ENCODE data around the gene IBSP.

Gene IBSP

DNA sequence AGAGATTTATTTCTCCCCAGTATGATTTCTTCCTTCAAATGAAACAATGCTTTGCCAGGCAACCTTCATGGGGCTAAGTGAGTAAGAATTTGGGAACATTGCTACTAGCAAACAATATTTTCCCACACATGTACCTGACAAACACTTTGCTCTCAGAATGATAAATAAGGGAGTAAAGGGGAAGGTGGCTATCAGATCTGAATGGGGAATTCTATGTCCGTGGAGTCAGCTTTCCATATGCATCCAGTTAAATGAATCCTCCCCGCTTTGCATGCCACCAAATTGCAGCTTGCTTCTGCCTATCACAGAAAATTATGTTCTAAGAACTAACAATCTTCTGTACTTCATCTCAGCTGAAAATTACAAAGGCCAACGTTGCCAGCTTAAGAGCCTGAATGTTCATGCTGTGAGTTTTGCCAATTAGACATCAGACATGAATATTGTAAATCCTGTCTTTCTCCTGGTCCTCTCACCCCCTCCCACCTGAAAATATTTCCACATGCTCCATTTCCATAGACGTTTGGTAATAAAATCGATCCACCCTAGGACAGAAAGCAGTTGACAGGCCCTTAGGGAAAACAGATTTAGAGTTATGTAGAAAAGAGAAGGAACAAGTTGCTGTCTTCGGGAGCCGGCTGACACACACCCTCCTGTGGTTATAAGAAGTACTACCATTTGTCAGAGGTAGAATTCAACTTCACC lies 39.7 kb downstream of the IBSP start:
- DNase-seq (ENCODE audit: low read depth in 2 of 2), result no peak

DNA sequence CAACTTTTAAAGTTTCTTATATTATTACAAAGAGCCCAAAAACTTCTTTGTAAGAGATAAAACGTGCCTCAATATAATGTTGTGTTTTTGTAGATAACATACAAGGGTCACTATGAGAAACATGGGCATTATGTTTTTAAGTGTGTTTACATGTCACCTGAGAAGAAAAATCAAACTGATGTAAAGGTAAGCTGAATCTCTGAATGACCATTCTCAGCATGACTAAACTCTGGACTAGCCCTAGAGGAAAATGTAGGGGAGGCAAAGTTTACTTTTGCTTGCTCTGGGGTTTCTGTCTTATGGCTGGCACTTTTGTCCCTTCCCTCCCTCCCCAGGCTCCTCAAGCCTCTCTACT lies 40.2 kb downstream of the IBSP start:
- DNase-seq (ENCODE audit: low read depth in 2 of 2), result no peak

DNA sequence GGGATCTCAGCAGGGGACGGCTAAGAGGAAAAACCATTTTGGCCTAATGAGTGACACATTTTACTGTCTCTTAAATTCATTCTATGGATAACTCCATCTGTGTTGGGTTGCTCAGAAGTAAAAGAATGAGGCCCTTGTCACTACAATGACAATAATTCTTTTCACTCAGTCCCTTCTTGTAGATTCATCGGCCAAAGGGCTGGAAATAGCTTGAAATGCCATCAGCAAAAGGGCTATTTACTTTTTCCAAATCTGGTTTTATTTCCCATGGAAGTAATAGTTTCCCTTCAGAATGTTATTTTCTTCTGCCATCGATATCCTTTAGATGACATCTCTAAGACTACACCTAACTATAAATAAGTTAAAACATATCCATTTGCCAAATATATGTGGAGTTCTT lies 40.8 kb downstream of the IBSP start:
- DNase-seq (ENCODE audit: low read depth in 2 of 2), result no peak

DNA sequence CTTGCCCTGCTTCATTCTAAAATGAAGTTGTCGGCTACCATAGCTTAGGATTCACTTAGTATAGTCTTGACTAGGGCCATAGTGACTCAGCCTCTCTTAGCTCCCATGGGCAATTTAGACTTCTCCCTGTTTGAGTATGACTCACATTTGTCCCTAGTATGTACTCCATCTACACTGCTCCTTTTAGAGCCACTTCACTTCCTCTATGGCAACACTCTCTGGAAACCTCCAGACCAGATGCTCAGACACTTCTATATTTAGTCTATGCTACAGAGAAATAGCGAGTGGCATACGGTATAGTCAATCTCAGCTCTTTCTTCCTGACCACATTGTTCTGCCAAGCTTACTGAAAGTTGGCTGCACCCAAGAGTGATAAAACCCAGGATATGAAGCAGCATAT lies 44.6 kb downstream of the IBSP start:
- DNase-seq (ENCODE audit: low read depth in 2 of 2), result no peak

DNA sequence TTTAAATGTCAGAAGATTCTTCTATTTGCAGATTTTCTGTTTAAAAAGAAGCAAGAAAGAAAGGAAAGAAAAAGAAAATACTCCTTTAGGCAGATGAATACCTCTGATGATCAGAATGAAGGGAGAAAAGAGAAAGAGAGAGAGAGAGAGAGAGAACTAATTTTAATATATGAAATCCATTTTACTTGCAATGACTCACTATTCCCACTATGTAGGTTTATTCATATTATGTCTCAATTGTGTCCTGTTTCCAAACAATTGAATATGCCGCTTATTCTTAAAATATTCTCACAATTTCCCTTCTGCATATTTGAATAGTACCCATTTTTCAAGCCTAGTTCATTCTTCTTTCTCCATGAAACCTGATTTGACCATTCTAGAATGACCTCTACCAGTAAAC lies 45.1 kb downstream of the IBSP start:
- no peak for DNase-seq (ENCODE audit: low read depth in 2 of 2)

DNA sequence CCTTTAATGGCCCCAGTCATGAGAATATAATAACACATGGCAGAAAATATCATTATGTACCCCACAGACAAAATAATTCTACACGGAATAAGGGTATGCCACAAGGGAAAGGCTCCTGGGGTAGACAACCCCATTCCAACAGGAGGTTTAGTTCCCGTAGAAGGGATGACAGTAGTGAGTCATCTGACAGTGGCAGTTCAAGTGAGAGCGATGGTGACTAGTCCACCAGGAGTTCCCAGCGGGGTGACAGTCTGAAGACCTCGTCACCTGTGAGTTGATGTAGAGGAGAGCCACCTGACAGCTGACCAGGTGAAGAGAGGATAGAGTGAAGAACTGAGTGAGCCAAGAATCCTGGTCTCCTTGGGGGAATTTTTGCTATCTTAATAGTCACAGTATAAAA lies 46.9 kb downstream of the IBSP start:
- no peak for DNase-seq (ENCODE audit: low read depth in 2 of 2)

DNA sequence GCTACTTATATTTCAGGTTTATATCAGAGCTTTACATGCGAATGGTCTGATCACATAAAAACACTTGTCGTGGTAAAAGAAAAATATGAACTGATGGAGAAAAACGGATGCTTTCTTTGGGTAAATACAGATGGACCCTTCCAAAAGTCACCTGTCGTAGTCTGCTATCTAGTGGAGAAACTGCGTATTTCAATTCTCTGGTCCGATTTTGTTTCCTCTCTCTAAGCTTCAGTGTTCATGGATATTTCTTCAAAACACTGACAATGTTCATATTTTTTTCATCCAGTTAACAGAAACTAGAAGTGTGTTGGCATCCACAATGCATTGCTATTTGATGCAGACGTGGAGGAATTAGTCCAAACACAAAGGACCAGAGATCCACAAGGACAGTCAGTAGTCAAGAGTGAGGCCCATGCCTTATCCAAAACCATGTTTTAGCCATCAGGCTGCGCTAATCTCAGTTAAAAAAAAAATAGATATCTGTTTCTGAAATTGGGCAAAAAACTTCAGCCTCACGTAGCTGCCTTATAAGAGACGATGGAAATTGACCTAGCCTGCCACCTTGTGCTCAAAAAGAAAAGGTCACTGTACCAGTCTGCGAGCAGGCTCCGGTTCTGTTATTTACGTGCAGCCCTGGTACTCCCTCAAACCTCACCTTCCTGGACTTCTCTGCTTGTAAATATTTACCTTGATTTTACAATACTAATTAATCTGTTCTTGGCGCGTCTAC lies 49.4 kb downstream of the IBSP start:
- DNase-seq (ENCODE audit: low read depth in 2 of 2), result peak in 1 of 2 experiments; percentile 9

DNA sequence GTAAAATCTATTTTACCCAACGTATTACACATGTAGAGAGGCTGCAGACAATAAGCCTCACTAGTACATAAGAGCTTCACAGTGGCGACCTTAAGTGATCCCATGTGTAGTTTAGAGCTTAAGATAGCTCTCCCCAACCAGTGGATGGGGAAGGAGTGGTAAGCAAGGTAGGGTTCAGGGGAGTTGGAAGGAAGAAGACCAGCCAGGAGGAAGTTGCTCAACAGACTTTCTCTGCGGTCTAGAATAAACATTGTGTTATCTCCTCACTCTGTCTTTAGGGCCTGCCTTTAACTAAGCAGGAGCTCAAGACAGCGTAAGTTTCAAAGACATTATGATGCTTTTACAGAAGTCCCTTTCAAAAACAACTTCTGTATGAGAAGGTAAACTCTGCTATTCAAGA lies 50.3 kb downstream of the IBSP start:
- DNase-seq (ENCODE audit: low read depth in 2 of 2), result no peak

DNA sequence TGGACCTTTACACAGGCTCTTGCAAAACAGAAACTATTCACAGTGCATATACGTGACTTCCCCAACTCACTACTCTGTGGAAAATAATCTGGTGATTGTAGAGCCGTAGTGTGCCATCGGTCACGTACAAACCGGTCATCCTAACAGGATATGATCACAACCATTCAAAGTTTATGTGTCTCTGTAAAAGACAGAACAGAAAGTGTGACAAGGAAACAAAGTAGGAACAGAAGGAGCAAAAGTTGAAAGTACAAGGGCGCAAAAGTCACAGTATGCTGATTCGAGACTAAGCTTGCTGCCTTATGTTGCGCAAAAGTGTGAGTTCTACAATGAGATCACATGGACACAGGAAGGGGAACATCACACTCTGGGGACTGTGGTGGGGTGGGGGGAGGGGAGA lies 52.0 kb downstream of the IBSP start:
- no peak for DNase-seq (ENCODE audit: low read depth in 2 of 2)

DNA sequence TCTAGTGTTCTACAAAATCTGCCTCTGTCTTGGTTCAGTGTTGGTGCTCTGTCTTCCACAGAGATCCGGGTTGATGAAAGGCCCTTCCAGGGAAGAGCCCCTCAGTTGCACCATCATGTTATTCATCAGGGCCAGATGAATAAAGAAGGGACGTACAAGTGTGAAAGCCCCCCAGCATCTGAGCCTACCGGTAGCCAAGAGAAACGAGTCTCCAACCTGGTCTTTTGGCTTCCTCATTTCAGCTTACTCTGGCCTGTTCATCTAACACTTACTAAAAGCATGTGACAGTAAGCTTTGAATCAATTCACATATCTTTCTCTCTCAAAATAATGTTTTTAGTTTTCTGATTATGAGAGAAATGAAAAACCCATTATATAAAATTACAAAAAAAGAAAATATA lies 52.6 kb downstream of the IBSP start:
- no peak for DNase-seq (ENCODE audit: low read depth in 2 of 2)

DNA sequence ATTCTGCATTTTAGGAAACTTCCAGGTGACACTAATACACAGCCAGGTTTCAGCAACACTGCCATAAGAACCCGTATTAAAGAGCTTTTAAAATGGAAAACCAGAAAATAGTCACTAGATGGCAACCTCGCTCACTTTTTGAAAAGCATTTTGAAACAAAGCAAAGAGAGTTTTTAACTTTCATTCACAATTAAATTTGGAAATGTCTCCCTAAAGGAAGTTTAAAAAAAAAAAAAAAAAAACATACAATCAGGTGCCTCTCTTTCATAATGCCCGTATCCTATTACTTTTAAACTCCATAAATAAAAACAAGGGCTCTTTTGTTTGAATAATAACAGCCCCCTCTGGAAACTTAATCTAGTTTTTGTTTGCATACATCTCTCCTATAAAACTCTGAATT lies 53.8 kb downstream of the IBSP start:
- no peak for DNase-seq (ENCODE audit: low read depth in 2 of 2)

DNA sequence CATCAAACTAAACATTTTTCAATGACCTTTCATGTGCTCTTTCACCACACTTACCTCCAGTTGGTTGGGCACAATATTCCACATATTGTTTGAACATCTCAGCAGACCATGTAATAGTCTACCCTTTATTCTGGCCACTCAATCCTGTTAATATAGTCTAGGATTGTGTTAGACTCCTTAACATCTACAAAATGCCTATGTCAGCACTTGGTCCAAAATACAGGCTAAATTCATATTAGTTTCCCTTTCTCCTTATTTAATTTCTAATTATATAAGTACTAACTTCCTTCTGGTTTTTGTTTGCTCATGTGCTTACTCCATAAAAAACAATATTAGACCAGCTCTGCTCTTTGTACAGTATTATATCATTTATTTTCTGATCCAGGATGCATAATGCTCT lies 54.5 kb downstream of the IBSP start:
- DNase-seq (ENCODE audit: low read depth in 2 of 2), result no peak

DNA sequence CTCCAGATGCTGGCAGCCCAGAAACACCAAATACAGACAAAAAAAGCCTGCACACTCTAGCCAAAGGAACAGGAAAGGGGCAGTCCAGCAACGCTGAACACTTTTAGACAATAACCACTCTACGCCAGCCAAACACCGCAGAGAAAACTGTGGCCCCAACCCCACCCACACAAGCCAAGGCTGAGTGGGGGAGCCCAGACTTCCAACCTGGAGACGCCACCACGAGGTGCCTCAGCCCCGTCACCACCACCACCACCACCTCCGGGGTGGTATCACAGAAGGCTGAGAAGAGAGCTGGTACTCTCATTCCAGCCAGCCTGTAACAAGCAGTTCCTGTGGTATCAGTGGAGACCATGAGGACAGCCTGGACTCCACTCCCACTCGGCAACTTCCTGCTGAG lies 56.2 kb downstream of the IBSP start:
- DNase-seq (ENCODE audit: low read depth in 2 of 2), result no peak

DNA sequence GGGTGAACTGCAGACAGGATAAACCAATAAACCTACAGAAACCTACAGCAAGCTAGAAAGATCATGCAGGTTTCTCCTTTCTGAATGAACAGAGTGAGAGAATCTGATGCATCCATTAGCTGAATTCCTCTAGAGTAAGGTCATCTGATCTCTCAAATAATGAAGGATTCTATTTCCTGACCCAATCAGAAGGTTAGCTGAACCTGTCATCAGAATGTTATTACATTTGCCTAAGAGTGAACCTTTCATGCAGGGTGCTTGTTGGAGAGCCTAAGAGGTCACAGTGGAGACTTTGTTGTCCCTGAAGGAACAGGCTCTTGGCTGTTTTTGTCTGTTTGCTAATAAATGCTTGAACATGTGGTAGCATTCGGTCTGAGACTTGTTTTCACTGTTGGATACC lies 57.5 kb downstream of the IBSP start:
- DNase-seq (ENCODE audit: low read depth in 2 of 2), result no peak

DNA sequence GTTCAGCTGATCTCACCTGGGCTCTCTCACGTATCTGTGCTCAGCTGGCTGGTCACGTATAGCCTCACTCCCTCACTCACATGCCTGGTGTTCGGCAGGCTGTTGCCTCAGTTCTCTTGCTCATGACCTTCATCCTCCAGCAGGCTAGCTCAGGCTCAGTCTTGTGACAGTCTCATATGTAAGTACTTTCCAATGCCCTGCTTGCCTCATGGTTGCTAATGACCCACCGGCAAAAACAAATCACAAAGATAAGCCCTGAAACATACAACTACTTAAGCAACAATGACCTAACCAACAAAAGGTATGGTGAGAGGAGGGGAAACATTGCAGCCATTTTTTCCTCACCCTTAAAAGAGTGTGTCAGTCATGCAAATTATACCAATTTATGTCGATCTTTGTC lies 58.4 kb downstream of the IBSP start:
- DNase-seq (ENCODE audit: low read depth in 2 of 2), result no peak

All from stimulated activated CD4-positive, alpha-beta T cell treated with anti-CD3 and anti-CD28 coated beads, Interleukin-12 subunit alpha, Interleukin-12 subunit beta, amount 100 ng/mL, for 24 hours (primary cell).